NB4 (cell line): ENCODE measurements around the gene CLEC18C.

Experiments
- POLR2A ChIP-seq: IDR thresholded peaks from 2 replicates; pipeline ENCODE4 v1.6.1; 2011; ENCODE audit warnings: mild to moderate bottlenecking; ENCODE audit not compliant: insufficient read length; ENCODE audit errors: extremely low read depth
- TF ChIP-seq, protein P1 (sequence below): IDR thresholded peaks from 2 replicates; pipeline ENCODE4 v1.6.1; 2011; ENCODE audit warnings: low read depth, low read length

GRCh38 chr16:70163596-70163995 lies 10.0 kb upstream of the CLEC18C start:
- no peak for TF ChIP-seq POLR2A
- TF ChIP-seq, protein P1, sequence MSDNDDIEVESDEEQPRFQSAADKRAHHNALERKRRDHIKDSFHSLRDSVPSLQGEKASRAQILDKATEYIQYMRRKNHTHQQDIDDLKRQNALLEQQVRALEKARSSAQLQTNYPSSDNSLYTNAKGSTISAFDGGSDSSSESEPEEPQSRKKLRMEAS: no peak
